ENCODE measurements around the gene PTPRE.

The PTPRE gene

DNA sequence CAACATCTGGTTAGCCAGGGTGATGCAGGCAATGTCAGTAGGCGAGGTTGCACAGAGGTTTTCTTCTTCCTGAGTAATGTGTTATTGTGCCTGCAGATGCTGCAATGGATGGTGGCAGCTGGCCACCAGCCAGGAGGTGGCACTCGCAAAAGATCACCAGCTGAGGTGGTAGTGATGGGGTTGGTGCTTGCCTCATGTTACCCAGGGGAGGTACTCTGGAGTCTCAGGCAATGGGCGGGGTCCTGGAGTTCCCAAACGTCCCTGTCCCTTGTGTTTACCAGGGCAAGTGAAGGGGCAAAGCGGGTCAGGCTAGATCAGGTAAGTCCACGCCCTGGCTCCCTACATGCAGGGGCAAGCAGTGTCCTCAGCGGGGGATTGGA, 35.3 kb upstream of the PTPRE start:
- no peak for DNase-seq (ENCODE audit: low read depth)
- TF ChIP-seq, protein P1, sequence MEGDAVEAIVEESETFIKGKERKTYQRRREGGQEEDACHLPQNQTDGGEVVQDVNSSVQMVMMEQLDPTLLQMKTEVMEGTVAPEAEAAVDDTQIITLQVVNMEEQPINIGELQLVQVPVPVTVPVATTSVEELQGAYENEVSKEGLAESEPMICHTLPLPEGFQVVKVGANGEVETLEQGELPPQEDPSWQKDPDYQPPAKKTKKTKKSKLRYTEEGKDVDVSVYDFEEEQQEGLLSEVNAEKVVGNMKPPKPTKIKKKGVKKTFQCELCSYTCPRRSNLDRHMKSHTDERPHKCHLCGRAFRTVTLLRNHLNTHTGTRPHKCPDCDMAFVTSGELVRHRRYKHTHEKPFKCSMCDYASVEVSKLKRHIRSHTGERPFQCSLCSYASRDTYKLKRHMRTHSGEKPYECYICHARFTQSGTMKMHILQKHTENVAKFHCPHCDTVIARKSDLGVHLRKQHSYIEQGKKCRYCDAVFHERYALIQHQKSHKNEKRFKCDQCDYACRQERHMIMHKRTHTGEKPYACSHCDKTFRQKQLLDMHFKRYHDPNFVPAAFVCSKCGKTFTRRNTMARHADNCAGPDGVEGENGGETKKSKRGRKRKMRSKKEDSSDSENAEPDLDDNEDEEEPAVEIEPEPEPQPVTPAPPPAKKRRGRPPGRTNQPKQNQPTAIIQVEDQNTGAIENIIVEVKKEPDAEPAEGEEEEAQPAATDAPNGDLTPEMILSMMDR (conservative IDR thresholded peaks at IDR 0.05; ENCODE audit: low read depth, low read length), result no peak
- H3K4me3 ChIP-seq (ENCODE audit: low read length), result no peak overlapping the region

- H3K4me3 ChIP-seq (ENCODE audit: low read length), result no peak overlapping the region
These were observed 34.7 kb upstream of the PTPRE start for GRCh38 chr10:127872011-127872761.

GRCh38 chr10:127872871-127873600, 33.9 kb upstream of the PTPRE start:
- TF ChIP-seq, protein P1 (conservative IDR thresholded peaks at IDR 0.05; ENCODE audit: low read depth, low read length), result peak; percentile 38
- no peak for DNase-seq (ENCODE audit: low read depth)
- H3K4me3 ChIP-seq (ENCODE audit: low read length), result no peak overlapping the region

More at GRCh38 chr10:127872011-127872761, 34.7 kb upstream of the PTPRE start:
- TF ChIP-seq, protein P1 (conservative IDR thresholded peaks at IDR 0.05; ENCODE audit: low read depth, low read length), result no peak
- no peak for DNase-seq (ENCODE audit: low read depth)

GRCh38 chr10:127873901-127874470, 32.9 kb upstream of the PTPRE start:
- DNase-seq (ENCODE audit: low read depth), result no peak
- TF ChIP-seq, protein P1 (conservative IDR thresholded peaks at IDR 0.05; ENCODE audit: low read depth, low read length), result no peak
- H3K4me3 ChIP-seq (ENCODE audit: low read length), result no peak overlapping the region

GRCh38 chr10:127874671-127875448, 32.0 kb upstream of the PTPRE start:
- no peak for DNase-seq (ENCODE audit: low read depth)
- no peak overlapping the region for H3K4me3 ChIP-seq (ENCODE audit: low read length)
- TF ChIP-seq, protein P1 (conservative IDR thresholded peaks at IDR 0.05; ENCODE audit: low read depth, low read length), result no peak

DNA sequence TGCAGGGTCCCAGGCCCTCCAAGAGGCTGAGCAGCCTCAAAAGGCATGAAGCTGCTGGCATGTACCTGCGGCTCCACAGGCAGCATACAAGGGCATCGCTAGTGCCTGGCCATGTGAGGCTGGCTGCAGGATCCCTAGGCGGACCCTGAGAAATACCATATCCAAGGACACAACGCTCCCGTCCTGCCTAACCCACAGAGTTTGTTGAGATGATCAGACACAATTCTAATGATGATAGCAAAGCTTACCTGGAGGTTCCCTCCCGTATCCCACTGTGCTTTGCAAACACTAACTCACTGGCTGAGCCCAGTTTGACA, 31.5 kb upstream of the PTPRE start:
- TF ChIP-seq, protein P1 (conservative IDR thresholded peaks at IDR 0.05; ENCODE audit: low read depth, low read length), result no peak

More for the DNA sequence above, 31.5 kb upstream of the PTPRE start:
- no peak overlapping the region for H3K4me3 ChIP-seq (ENCODE audit: low read length)
- no peak for DNase-seq (ENCODE audit: low read depth)

Data from retinal pigment epithelial cell (primary cell).